ENCODE data around the gene OR10W1.

OR10W1 gene, protein sequence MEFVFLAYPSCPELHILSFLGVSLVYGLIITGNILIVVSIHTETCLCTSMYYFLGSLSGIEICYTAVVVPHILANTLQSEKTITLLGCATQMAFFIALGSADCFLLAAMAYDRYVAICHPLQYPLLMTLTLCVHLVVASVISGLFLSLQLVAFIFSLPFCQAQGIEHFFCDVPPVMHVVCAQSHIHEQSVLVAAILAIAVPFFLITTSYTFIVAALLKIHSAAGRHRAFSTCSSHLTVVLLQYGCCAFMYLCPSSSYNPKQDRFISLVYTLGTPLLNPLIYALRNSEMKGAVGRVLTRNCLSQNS

DNA sequence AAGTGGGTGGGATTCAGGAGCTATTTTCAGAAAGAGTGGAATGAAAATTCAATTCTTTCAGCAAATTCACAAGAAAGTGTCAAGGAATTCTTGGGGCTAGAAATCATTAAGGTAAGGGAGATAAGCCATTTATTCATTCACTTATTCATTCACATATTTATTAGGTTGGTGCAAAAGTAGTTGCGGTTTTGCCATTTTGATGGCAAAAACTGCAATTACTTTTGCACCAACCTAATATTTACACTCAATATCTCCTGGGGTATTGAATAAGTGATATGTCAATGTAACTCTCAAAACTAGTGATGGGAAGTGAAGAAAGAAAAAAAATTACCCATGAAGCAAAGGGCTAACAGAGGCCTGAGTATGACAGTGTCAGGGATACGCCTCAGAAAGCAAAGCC, at the start of gene OR10W1:
Gene OR10W1 (minus strand): TSS at position 119 of the 400 bp plus-strand sequence. CDS start 402 bp downstream, outside the sequence.
- no peak for DNase-seq

DNA sequence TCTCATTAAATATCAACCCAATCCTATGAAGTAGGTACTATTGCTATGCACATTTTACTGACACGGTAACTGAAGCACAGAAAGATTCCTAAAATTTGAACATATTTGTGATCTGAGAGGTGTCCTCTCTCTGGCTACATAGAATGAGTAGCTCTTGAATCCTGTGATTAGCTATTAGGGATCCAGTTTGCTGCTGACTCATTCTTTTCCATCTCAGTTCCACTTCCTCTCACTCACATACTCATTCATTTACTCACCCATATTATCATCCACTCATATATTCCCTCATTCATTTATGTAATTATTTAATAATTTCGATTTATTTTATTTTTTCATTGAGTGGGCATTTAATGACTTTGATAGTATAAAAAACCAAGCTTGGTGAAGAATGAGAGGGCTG, 48.1 kb upstream of the OR10W1 start:
- DNase-seq = no peak

DNA sequence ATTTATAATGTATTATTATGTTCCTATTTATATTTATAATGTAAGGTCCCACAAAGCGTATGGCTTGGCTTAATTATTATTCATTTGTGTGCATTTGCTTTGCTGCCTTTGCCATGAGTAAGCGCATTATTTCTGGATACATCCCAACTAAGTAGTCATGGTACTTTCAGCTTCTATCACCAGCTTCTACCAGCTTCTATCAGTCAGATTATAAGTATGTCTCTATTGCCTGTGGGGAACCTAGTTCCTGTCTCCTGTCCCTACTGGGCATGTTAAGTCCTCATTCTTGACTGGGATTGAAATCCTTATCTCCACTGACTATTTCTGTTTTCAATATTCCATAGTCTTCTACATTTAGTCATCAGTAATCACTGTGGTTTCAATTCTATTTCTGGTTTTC, 33.5 kb upstream of the OR10W1 start:
- no peak for DNase-seq

DNA sequence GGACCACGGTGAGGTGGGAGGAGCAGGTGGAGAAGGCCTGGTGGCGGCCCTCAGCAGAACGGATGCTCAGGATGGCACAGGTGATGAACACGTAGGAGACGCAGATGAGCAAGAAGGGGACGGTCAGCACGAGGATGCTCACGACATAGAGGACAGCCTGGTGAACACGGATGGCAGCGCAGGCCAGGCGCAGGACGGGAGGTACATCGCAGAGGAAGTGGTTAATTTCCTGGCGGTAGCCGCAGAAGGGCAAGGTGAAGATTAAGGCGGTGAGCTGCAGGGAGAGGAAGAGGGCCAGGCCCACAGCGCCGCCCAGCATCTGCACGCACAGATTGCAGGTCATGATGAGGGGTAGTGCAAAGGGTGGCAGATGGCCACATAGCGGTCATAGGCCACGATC, 24.0 kb upstream of the OR10W1 start:
- DNase-seq = no peak

DNA sequence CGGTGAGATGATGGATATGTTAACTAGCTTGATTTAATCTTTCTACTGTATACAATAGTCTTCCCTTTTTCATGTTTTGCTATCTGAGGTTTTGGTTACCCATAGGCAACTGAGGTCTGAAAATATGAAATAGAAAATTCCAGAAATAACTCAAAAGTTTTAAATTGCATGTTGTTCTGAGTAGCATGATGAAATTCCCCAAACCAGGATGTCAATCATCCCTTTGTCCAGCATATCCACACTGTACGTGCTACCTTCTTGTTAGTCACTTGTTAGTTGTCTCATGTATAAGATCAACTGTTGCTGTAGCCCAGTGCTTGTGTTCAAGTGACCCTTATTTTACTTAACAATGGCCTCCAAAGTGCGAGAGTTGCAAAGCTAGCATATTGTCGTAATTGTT, 21.2 kb upstream of the OR10W1 start:
- no peak for DNase-seq

DNA sequence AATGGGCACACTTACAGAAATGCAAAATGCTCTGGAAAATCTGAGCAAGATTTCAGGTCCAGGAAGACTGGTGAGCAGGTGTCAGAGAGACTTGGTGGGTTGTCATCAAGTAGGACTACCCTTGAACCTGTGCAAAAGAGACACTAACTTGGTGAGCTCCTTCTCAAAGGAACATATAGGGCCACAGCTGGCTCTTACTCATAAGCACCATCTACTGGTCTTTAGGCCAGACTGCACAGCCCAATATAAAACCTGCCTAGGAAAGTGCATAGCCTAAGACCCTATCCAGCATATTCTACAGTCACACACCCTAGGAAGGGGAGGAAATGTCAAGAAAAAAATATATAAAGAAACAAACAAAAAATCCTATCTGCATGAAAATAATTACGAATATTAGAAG, 18.2 kb upstream of the OR10W1 start:
- peak; percentile 5 for DNase-seq

DNA sequence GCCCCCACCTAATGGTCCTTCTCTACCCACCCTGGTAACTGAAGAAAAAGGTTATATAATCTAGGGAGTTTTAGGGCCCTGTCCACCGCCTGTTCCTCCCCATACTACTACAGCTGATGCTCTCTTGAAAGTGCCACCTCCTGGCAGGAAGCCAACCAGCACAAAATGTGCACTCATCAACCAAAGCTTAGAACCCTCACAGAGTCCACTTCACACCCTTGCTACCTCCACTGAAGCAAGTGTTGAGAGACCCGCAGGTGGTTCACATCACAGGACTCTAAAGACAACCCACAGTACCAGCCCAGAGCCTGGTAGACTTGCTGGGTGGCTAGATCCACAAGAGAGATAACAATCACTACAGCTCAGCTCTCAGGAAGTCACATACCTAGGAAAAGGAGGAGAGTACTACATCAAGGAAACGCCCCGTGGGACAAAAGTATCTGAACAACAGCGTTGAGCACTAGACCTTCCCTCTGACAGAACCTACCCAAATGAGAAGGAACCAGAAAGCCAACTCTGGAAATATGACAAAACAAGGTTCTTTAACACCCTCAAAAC, 17.5 kb upstream of the OR10W1 start:
- no peak for DNase-seq

DNA sequence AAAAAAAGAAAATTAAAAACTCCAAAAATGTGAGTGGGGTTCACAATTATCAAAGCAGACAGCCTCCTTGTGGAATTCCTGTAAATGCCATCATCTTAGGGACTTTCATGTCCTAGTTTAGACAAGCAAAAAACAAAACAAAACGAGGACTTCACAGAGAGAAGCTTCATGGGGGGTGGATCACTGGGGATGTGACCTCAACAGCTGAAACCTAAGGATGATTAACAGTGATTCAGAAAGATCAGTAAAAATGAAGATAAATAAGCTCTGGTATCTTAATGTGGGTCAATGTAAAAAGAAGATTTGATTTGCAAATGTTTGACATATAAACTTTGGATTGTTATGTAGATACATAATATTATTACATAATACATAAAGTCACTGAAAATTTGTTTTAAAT, 8.1 kb upstream of the OR10W1 start:
- no peak for DNase-seq

DNA sequence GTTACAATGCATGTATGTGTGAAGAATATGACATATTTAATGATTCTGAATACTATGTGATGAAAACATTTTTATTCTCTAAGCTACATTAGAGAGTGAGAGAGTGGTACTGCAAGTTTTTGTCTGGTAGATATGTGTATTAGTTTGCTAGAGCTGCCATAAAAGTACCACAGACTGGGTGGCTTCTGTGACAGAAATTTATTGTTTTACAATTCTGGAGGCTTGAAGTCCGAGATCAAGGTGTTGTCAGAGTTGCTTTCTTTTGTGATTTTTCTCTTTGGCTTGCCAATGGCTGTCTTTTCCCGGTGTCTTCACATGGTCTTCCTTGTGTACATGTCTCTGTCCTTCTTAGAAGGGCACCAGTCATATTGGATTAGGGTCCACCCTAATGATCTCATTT, 6.9 kb upstream of the OR10W1 start:
- DNase-seq = no peak

DNA sequence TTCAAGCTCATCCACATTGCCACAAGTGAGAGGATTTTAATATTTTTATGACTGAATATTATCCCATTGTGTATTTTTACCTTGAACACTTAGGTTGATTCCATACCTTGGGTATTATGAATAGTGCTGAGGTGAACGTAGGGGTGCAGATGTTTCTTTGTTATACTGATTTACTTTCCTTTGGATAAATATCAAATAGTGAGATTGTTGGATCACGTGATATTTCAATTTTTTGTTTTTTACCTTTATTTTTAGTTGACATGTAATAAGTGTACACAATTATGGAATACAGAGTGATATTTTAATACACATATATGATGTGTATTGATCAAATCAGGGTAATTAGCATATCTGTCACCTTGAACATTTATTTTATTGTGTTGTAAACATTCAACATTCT, 8.1 kb downstream of the OR10W1 start:
- no peak for DNase-seq

DNA sequence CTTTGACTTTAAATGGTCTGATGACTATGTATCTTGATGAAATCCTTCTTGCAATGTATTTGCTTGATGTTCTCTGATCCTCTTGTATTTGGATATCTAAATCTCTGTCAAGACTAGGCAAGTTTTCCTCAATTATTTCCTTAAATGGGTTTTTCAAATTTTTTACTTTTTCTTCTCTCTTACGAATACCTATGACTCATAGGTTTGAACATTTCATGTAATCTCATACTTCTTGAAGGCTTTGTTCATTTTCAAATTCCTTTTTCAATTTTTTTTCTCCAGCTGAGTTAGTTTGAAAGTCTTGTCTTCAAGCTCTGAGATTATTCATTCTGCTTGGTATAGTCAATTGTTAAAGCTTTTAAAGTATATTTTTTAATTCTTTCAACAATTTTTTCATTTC, 13.1 kb downstream of the OR10W1 start:
- DNase-seq = no peak

DNA sequence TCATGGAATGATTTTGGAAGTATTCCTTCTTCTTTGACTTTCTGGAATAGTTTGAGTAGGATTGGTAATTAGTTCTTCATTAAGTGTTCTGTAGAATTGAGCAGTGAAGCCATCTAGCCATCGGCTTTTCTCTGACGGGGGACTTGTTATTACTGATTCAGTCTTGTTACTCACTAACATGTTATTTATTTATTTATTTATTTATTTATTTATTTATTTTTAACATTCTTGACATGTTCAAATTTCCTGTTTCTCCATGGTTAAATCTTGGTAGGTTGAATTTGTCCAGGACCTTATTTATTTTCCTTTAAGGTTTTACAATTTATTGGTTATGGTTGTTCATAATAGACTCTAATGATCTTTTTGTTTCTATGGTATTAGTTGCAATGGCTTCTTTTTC, 24.1 kb downstream of the OR10W1 start:
- DNase-seq = no peak

DNA sequence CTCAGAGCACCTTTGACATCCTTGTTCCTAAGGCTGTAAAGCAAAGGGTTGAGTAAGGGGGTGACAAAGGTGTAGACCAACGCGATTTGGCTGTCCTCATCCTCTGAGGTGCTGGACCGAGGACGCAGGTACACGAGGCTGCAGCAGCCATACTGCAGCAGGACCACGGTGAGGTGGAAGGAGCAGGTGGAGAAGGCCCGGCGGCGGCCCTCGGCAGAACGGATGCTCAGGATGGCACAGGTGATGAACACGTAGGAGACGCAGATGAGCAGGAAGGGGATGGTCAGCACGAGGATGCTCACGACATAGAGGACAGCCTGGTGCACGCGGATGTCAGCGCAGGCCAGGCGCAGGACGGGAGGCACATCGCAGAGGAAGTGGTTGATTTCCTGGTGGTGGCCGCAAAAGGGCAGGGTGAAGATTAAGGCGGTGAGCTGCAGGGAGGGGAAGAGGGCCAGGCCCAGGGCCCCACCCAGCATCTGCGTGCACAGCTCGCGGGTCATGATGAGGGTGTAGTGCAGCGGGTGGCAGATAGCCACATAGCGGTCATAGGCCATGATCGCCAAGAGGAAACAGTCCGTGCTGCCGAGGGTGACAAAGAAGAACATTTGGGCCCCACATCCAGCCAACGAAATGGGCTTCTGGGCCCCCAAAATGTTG, 40.0 kb downstream of the OR10W1 start:
- no peak for DNase-seq

DNA sequence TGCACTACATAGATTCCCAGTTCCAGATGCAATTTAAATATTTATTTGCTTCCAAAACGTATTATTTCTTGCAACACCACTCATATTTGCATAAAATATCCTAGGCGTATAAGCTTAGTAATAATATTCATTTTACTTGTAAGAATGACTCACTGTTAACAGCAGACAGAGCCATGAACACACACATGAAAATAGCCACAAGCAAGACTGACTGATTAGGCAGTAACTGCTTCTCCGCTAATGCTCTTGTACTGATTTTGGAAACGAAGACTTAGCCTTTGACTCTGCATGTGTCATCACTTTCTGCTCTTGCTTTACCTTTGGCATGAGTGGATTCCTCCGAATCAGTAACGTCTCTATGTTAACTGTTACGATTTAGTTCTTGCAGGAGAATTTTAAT, 45.3 kb downstream of the OR10W1 start:
- no peak for DNase-seq

Data from NCI-H2029 treated with DMSO at 0.1 percent for 48 hours (cell line).